ENCODE data around the gene TMEM222. TPM values are rescaled to one million over a fixed set of nuclear protein-coding genes. Genes with fewer than 3 reads are reported as not detected.
A peak's percentile ranks its signal among the peaks of the same experiment; 100 is the strongest.

The TMEM222 gene
- total RNA-seq, 1 experiment from 2014 or later: 55.5 TPM

- Histone ChIP-seq H3K27me3 (replicated peaks; ENCODE audit: insufficient read depth, low read depth, low read length, poor library complexity) (no peaks in the 10 kb centered on the region), H3K9me3 (ENCODE audit: low read depth, low read length, poor library complexity, severe bottlenecking) (no peaks in the 10 kb centered on the region), H3K36me3 (ENCODE audit: insufficient read depth, low read length, poor library complexity, severe bottlenecking) (no peaks in the 10 kb centered on the region), H3K4me1 (ENCODE audit: insufficient read depth, low read length, poor library complexity, severe bottlenecking) (peaks cover 12% of the 10 kb centered on the region), H3K27ac (ENCODE audit: low read depth, low read length, poor library complexity, severe bottlenecking) (no peak overlapping the region), H3K4me3 (ENCODE audit: low read depth, low read length, poor library complexity, severe bottlenecking) (no peak overlapping the region)
- BruUV-seq (replicated peaks): no TSS peak
- no peak for TF ChIP-seq EZH2 (IDR thresholded peaks at IDR 0.05; ENCODE audit: borderline replicate concordance, low read depth, low read length, poor library complexity, severe bottlenecking)
- no peak for TF ChIP-seq CTCF (conservative IDR thresholded peaks at IDR 0.05; ENCODE audit: low read depth, low read length)
- ChIA-PET CTCF (interaction anchor here (1.5 kb wide), 1 partner anchor 18 kb away, joined by 4 read pairs; no protein-coding TSS in a partner anchor), POLR2A (ENCODE audit: low non-redundant PET) (no interaction called here)
- DNase-seq (ENCODE audit: low spot score): peak; percentile 48
- intact Hi-C loops (cut with micrococcal nuclease; ENCODE audit: unreplicated experiment): no loop called here
These were observed 3.8 kb upstream of the TMEM222 start for GRCh38 chr1:27318136-27318535.

GRCh38 chr1:27318596-27318995, 3.4 kb upstream of the TMEM222 start:
- POLR2A ChIA-PET (ENCODE audit: low non-redundant PET): no interaction called here
- H3K27me3 ChIP-seq (replicated peaks; ENCODE audit: insufficient read depth, low read depth, low read length, poor library complexity): no peaks in the 10 kb centered on the region
- no TSS peak for BruUV-seq (replicated peaks)
- TF ChIP-seq EZH2 (IDR thresholded peaks at IDR 0.05; ENCODE audit: borderline replicate concordance, low read depth, low read length, poor library complexity, severe bottlenecking) (no peak), CTCF (conservative IDR thresholded peaks at IDR 0.05; ENCODE audit: low read depth, low read length) (no peak)
- CTCF ChIA-PET: interaction anchor here (1.5 kb wide), 1 partner anchor 18 kb away, joined by 4 read pairs; no protein-coding TSS in a partner anchor
- H3K4me1 ChIP-seq (ENCODE audit: insufficient read depth, low read length, poor library complexity, severe bottlenecking): peaks cover 16% of the 10 kb centered on the region
- no peaks in the 10 kb centered on the region for H3K36me3 ChIP-seq (ENCODE audit: insufficient read depth, low read length, poor library complexity, severe bottlenecking)
- peak; percentile 42 for DNase-seq (ENCODE audit: low spot score)
- H3K4me3 ChIP-seq (ENCODE audit: low read depth, low read length, poor library complexity, severe bottlenecking): no peak overlapping the region
- H3K27ac ChIP-seq (ENCODE audit: low read depth, low read length, poor library complexity, severe bottlenecking): no peak overlapping the region
- H3K9me3 ChIP-seq (ENCODE audit: low read depth, low read length, poor library complexity, severe bottlenecking): no peaks in the 10 kb centered on the region
- intact Hi-C loops (cut with micrococcal nuclease; ENCODE audit: unreplicated experiment): no loop called here

- TF ChIP-seq CTCF (conservative IDR thresholded peaks at IDR 0.05; ENCODE audit: low read depth, low read length): no peak
- no peak for TF ChIP-seq EZH2 (IDR thresholded peaks at IDR 0.05; ENCODE audit: borderline replicate concordance, low read depth, low read length, poor library complexity, severe bottlenecking)
- intact Hi-C loops (cut with micrococcal nuclease; ENCODE audit: unreplicated experiment): no loop called here
- CTCF ChIA-PET: interaction anchor here (0.6 kb wide), 1 partner anchor 74 kb away, joined by 7 read pairs; no protein-coding TSS in a partner anchor
- peaks cover 5% of the 10 kb centered on the region for H3K36me3 ChIP-seq (ENCODE audit: insufficient read depth, low read length, poor library complexity, severe bottlenecking)
- H3K9me3 ChIP-seq (ENCODE audit: low read depth, low read length, poor library complexity, severe bottlenecking): no peaks in the 10 kb centered on the region
- peaks cover 19% of the 10 kb centered on the region for H3K4me1 ChIP-seq (ENCODE audit: insufficient read depth, low read length, poor library complexity, severe bottlenecking)
- TSS peak; percentile 51 for BruUV-seq (replicated peaks)
- DNase-seq (ENCODE audit: low spot score): no peak
- H3K27ac ChIP-seq (ENCODE audit: low read depth, low read length, poor library complexity, severe bottlenecking): peak overlapping the region; percentile 95
- peak overlapping the region; percentile 97 for H3K4me3 ChIP-seq (ENCODE audit: low read depth, low read length, poor library complexity, severe bottlenecking)
- POLR2A ChIA-PET (ENCODE audit: low non-redundant PET): no interaction called here
- H3K27me3 ChIP-seq (replicated peaks; ENCODE audit: insufficient read depth, low read depth, low read length, poor library complexity): no peaks in the 10 kb centered on the region
These were observed 742 bp downstream of the TMEM222 start for GRCh38 chr1:27322569-27323240.

Measured in A673 (cell line).